Gastroesophageal sphincter (tissue), 3 donors: ENCODE measurements around the gene TFPT.

Experiments
- POLR2A ChIP-seq, 2 donors: fragments of 450-650 bp; IDR thresholded peaks; one replicate each; pipeline ENCODE4 v1.6.1; 2017; ENCODE audit warnings: antibody characterized with exemption in 2 of 2, mild to moderate bottlenecking in 2 of 2, moderate library complexity in 1 of 2
- TF ChIP-seq, protein P1 (sequence below), 4 experiments: fragments of 200-600 bp in 2 of 4; fragments of 450-650 bp in 2 of 4; sonication (generic) in 1 of 4; IDR thresholded peaks; one replicate each; pipeline ENCODE4 v1.5.1; 2017 to 2019; ENCODE audit warnings: antibody characterized with exemption in 4 of 4, mild to moderate bottlenecking in 2 of 4, moderate library complexity in 2 of 4

DNA sequence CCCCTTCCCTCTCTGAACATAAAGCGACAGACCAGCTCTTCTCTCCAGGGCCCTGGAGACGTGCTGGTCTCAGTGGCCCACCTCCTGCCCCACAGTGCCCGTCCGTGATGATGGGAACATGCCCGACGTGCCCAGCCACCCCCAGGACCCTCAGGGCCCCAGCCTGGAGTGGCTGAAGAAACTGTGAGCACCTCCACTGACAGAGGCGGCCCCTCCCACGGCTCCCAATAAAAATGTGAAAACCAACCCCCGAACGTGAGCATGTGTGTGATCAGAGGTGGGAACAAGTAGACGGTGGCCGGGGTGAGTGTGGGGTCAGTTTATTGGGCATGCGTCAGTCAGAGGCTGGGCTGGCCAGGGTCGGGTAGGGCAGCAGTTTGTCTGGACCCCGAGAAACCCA is 8.7 kb downstream of the TFPT start:
- TF ChIP-seq, protein P1, sequence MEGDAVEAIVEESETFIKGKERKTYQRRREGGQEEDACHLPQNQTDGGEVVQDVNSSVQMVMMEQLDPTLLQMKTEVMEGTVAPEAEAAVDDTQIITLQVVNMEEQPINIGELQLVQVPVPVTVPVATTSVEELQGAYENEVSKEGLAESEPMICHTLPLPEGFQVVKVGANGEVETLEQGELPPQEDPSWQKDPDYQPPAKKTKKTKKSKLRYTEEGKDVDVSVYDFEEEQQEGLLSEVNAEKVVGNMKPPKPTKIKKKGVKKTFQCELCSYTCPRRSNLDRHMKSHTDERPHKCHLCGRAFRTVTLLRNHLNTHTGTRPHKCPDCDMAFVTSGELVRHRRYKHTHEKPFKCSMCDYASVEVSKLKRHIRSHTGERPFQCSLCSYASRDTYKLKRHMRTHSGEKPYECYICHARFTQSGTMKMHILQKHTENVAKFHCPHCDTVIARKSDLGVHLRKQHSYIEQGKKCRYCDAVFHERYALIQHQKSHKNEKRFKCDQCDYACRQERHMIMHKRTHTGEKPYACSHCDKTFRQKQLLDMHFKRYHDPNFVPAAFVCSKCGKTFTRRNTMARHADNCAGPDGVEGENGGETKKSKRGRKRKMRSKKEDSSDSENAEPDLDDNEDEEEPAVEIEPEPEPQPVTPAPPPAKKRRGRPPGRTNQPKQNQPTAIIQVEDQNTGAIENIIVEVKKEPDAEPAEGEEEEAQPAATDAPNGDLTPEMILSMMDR (IDR thresholded peaks at IDR 0.05): no peak
- TF ChIP-seq POLR2A (IDR thresholded peaks at IDR 0.05): no peak
